ENCODE data around the gene PLEKHG5. TPM values are rescaled to one million over a fixed set of nuclear protein-coding genes. Genes with fewer than 3 reads are reported as not detected.

PLEKHG5 gene
- total RNA-seq, 1 experiment from 2014 or later, result 42.8 TPM

DNA sequence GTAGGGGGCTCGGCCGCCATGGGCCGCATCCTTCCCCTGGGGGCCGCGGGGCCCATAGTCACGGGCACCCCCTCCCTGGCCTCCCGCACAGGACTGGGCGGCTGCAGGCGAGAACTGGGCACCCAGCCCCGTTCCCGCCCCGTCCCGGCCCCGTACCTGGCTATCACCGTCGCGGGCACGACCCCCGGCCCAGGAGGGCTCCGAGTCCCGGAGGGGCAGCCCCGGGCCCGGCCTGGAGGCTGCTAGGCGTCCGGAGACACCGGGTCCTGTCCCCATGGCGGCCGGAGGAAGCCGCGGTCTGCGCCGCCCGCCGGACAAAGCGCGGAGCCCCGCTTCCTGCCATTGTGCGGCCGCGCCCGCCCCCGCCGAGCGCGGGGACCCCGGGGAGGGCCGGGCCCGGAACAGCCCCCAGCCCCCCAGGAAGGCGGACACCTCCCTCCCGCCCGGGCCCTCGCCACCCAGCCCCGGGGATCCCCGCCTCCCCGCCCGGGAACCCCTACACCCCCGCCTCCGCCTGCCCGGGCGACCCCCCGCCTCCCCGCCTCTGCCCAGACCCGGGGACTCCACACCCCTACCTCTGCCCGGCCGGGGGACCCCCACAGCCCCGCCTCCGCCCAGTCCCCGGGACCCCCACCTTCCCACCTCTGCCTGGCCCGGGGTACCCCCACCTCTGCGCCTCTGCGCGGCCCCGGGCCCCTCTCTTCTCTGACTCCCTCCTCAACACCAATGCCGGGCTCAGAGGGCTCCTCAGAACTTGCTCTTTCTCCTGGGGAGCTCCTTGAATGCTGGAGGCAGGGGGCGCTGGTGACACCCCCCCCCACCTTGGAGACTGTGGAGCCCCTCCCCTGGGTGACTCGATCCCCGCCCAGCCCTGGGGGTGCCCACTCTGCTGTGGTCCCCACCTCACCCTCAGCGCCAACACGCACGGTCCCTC is 6.0 kb downstream of the PLEKHG5 start:
- no peak overlapping the region for H3K27ac ChIP-seq (ENCODE audit: low read length)
- peak overlapping the region; percentile 61 for H3K9ac ChIP-seq (ENCODE audit: low read length)
- BruUV-seq (replicated peaks), result no TSS peak
- no peaks in the 10 kb centered on the region for H3K27me3 ChIP-seq (ENCODE audit: low read length)
- peaks cover 44% of the 10 kb centered on the region for H3K79me2 ChIP-seq (ENCODE audit: low read length)
- TF ChIP-seq, protein P1, sequence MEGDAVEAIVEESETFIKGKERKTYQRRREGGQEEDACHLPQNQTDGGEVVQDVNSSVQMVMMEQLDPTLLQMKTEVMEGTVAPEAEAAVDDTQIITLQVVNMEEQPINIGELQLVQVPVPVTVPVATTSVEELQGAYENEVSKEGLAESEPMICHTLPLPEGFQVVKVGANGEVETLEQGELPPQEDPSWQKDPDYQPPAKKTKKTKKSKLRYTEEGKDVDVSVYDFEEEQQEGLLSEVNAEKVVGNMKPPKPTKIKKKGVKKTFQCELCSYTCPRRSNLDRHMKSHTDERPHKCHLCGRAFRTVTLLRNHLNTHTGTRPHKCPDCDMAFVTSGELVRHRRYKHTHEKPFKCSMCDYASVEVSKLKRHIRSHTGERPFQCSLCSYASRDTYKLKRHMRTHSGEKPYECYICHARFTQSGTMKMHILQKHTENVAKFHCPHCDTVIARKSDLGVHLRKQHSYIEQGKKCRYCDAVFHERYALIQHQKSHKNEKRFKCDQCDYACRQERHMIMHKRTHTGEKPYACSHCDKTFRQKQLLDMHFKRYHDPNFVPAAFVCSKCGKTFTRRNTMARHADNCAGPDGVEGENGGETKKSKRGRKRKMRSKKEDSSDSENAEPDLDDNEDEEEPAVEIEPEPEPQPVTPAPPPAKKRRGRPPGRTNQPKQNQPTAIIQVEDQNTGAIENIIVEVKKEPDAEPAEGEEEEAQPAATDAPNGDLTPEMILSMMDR (conservative IDR thresholded peaks at IDR 0.05; ENCODE audit: low read depth, low read length), result no peak
- TF ChIP-seq EZH2phosphoT487 (IDR thresholded peaks at IDR 0.05; ENCODE audit: borderline replicate concordance, low read length) (no peak), EZH2 (IDR thresholded peaks at IDR 0.05; ENCODE audit: low read length, unreplicated experiment) (no peak)
- intact Hi-C loops (cut with micrococcal nuclease), result loop anchor here (1.0 to 5.0 kb wide), 4 partner anchors 38 to 161 kb away; partner anchors contain the start of gene NOL9
- peak overlapping the region; percentile 47 for H2AFZ ChIP-seq (ENCODE audit: low read length)
- peak overlapping the region; percentile 82 for H3K4me2 ChIP-seq (ENCODE audit: low read length)
- no peaks in the 10 kb centered on the region for H4K20me1 ChIP-seq (ENCODE audit: low read length)
- no peaks in the 10 kb centered on the region for H3F3A ChIP-seq (ENCODE audit: low read length, unreplicated experiment)
- H3K36me3 ChIP-seq (ENCODE audit: low read depth, low read length), result no peaks in the 10 kb centered on the region
- DNase-seq (no peak), ATAC-seq (peak; percentile 1; the same call in 1 of the 2 replicates)
- peaks cover 24% of the 10 kb centered on the region for H3K4me1 ChIP-seq (ENCODE audit: insufficient read depth, low read length)
- no peaks in the 10 kb centered on the region for H3K9me3 ChIP-seq (ENCODE audit: low read length)
- ChIA-PET CTCF (interaction anchor here (0.7 to 1.2 kb wide), 3 partner anchors 14 to 48 kb away, joined by 4 to 6 read pairs (median 4); no protein-coding TSS in a partner anchor), POLR2A (ENCODE audit: unreplicated experiment) (no interaction called here)
- H3K4me3 ChIP-seq (ENCODE audit: low read length), result peak overlapping the region; percentile 70
- no peaks in the 10 kb centered on the region for H3K9me2 ChIP-seq (replicated peaks; ENCODE audit: low read length)

DNA sequence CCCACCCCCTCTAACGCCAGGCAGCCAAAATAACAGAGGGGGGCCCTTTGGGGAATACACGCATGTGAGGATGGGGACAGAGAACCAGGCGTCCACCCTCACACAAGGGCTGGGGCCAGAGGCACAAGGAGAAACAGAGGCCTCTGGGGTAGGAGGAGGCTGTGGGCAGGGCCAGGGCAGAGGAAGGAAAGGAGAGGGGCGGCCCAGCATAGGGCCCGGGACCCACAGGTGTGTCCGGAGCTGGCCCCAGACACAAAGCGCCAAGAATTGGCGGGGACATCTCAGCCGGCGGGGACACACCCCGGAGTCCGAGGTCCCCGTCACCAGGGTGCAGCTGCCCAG is 6.7 kb downstream of the PLEKHG5 start:
- Histone ChIP-seq H3K4me2 (ENCODE audit: low read length) (peak overlapping the region; percentile 82), H4K20me1 (ENCODE audit: low read length) (no peaks in the 10 kb centered on the region), H3K9me3 (ENCODE audit: low read length) (no peaks in the 10 kb centered on the region), H2AFZ (ENCODE audit: low read length) (peak overlapping the region; percentile 47), H3K79me2 (ENCODE audit: low read length) (peaks cover 39% of the 10 kb centered on the region), H3K9me2 (replicated peaks; ENCODE audit: low read length) (no peaks in the 10 kb centered on the region), H3K27ac (ENCODE audit: low read length) (no peak overlapping the region), H3K4me3 (ENCODE audit: low read length) (peak overlapping the region; percentile 70), H3K9ac (ENCODE audit: low read length) (peak overlapping the region; percentile 61), H3K27me3 (ENCODE audit: low read length) (no peaks in the 10 kb centered on the region), H3K4me1 (ENCODE audit: insufficient read depth, low read length) (peaks cover 24% of the 10 kb centered on the region), H3F3A (ENCODE audit: low read length, unreplicated experiment) (no peaks in the 10 kb centered on the region), H3K36me3 (ENCODE audit: low read depth, low read length) (no peaks in the 10 kb centered on the region)
- intact Hi-C loops (cut with micrococcal nuclease), result loop anchor here (5.0 kb wide), 1 partner anchor 143 kb away; no protein-coding TSS in a partner anchor
- no peak for ATAC-seq
- no peak for DNase-seq
- BruUV-seq (replicated peaks), result no TSS peak
- TF ChIP-seq, protein P1 (conservative IDR thresholded peaks at IDR 0.05; ENCODE audit: low read depth, low read length), result no peak
- TF ChIP-seq EZH2phosphoT487 (IDR thresholded peaks at IDR 0.05; ENCODE audit: borderline replicate concordance, low read length) (no peak), EZH2 (IDR thresholded peaks at IDR 0.05; ENCODE audit: low read length, unreplicated experiment) (no peak)
- ChIA-PET POLR2A (ENCODE audit: unreplicated experiment) (no interaction called here), CTCF (no interaction called here)

DNA sequence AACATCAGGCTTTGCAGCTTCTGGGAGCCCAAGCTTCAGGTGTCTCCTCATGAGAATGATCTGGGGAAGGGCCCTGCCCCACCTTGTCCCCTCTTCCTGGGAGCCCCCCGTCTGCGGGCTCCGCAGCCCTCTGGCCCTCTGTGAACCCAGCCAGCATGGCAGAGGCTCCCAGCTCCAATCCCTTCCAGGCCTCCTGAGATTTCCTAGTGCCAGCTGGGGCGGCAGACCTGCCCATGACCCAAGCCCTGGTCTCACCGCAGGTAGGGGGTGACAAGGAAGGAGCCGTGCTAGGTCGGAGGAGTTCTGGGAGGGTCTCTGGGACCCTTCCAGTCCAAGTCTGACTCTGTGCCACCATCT is 7.7 kb downstream of the PLEKHG5 start:
- Histone ChIP-seq H3F3A (ENCODE audit: low read length, unreplicated experiment) (no peaks in the 10 kb centered on the region), H3K4me3 (ENCODE audit: low read length) (no peak overlapping the region), H4K20me1 (ENCODE audit: low read length) (no peaks in the 10 kb centered on the region), H3K9ac (ENCODE audit: low read length) (no peak overlapping the region), H3K79me2 (ENCODE audit: low read length) (peaks cover 29% of the 10 kb centered on the region), H3K9me3 (ENCODE audit: low read length) (no peaks in the 10 kb centered on the region), H3K27ac (ENCODE audit: low read length) (no peak overlapping the region), H2AFZ (ENCODE audit: low read length) (no peak overlapping the region), H3K27me3 (ENCODE audit: low read length) (no peaks in the 10 kb centered on the region), H3K4me1 (ENCODE audit: insufficient read depth, low read length) (peaks cover 14% of the 10 kb centered on the region), H3K9me2 (replicated peaks; ENCODE audit: low read length) (no peaks in the 10 kb centered on the region), H3K4me2 (ENCODE audit: low read length) (no peak overlapping the region), H3K36me3 (ENCODE audit: low read depth, low read length) (no peaks in the 10 kb centered on the region)
- ChIA-PET POLR2A (ENCODE audit: unreplicated experiment) (no interaction called here), CTCF (no interaction called here)
- BruUV-seq (replicated peaks), result no TSS peak
- intact Hi-C loops (cut with micrococcal nuclease), result no loop called here
- no peak for DNase-seq
- no peak for ATAC-seq
- TF ChIP-seq EZH2phosphoT487 (IDR thresholded peaks at IDR 0.05; ENCODE audit: borderline replicate concordance, low read length), result no peak

Data from PC-3 (cell line).